MM.1S (cell line): ENCODE measurements around the gene NLGN1.
"Not testable (repeated sequence)": the region's sequence is repeated elsewhere in the genome, so short reads cannot be mapped to it uniquely, and the experiment has no call there.

Experiments
- DNase-seq: peaks from one replicate; pipeline ENCODE4 v3.0.0-alpha.2; 2015
- H2AFZ ChIP-seq: fragments of 300-600 bp; sonication (generic); 2 replicates; pipeline ENCODE4 v1.6.0; 2016; ENCODE audit warnings: antibody characterized with exemption, low read length
- H3F3A ChIP-seq: fragments of 300-600 bp; sonication (generic); 2 replicates; pipeline ENCODE4 v1.6.1; 2016; ENCODE audit warnings: mild to moderate bottlenecking, antibody characterized with exemption, low read length, moderate library complexity, mixed read lengths; ENCODE audit not compliant: insufficient read depth
- H3K27ac ChIP-seq: fragments of 300-600 bp; sonication (generic); 2 replicates; pipeline ENCODE4 v1.5.1; 2016; ENCODE audit warnings: mild to moderate bottlenecking, low read length
- H3K27me3 ChIP-seq: fragments of 300-600 bp; sonication (generic); replicated peaks from 2 replicates; pipeline ENCODE4 v1.6.0; 2016; ENCODE audit warnings: low read length; ENCODE audit not compliant: insufficient read depth
- H3K36me3 ChIP-seq: fragments of 300-600 bp; sonication (generic); replicated peaks from 2 replicates; pipeline ENCODE4 v1.6.1; 2016; ENCODE audit warnings: mild to moderate bottlenecking, low read length, mixed read lengths; ENCODE audit not compliant: insufficient read depth
- H3K4me1 ChIP-seq: fragments of 300-600 bp; sonication (generic); 2 replicates; pipeline ENCODE4 v1.6.1; 2016; ENCODE audit warnings: low read length, mixed read lengths
- H3K4me2 ChIP-seq: fragments of 300-600 bp; sonication (generic); 2 replicates; pipeline ENCODE4 v1.6.0; 2016; ENCODE audit warnings: low read depth, low read length
- H3K4me3 ChIP-seq: fragments of 300-600 bp; sonication (generic); 2 replicates; pipeline ENCODE4 v1.5.1; 2016; ENCODE audit warnings: low read length, mixed read lengths
- H3K79me2 ChIP-seq: fragments of 300-600 bp; sonication (generic); 2 replicates; pipeline ENCODE4 v1.6.1; 2016; ENCODE audit warnings: mixed run types, low read length, mixed read lengths
- H3K9ac ChIP-seq: fragments of 300-600 bp; sonication (generic); 2 replicates; pipeline ENCODE4 v1.6.1; 2016; ENCODE audit warnings: low read length, mixed read lengths
- H3K9me2 ChIP-seq: fragments of 300-600 bp; sonication (generic); replicated peaks from 2 replicates; pipeline ENCODE4 v1.6.1; 2016; ENCODE audit warnings: mild to moderate bottlenecking, low read length, mixed read lengths; ENCODE audit not compliant: insufficient read depth
- H3K9me3 ChIP-seq: fragments of 300-600 bp; sonication (generic); replicated peaks from 2 replicates; pipeline ENCODE4 v1.6.1; 2016; ENCODE audit warnings: mild to moderate bottlenecking, low read length, mixed read lengths; ENCODE audit not compliant: insufficient read depth
- H4K20me1 ChIP-seq: fragments of 300-600 bp; sonication (generic); 2 replicates; pipeline ENCODE4 v1.6.1; 2016; ENCODE audit warnings: mild to moderate bottlenecking, low read length, moderate library complexity, mixed read lengths; ENCODE audit not compliant: insufficient read depth
- EZH2 ChIP-seq: fragments of 300-600 bp; sonication (generic); optimal IDR thresholded peaks from 2 replicates; pipeline ENCODE3; 2017; ENCODE audit warnings: low read depth, mild to moderate bottlenecking, antibody characterized with exemption, low read length, mixed read lengths
- EZH2phosphoT487 ChIP-seq: fragments of 300-600 bp; sonication (generic); IDR thresholded peaks from 2 replicates; pipeline ENCODE4 v1.6.1; 2018; ENCODE audit warnings: antibody characterized with exemption, low read length
- TF ChIP-seq, protein P1 (sequence below): fragments of 300-600 bp; sonication (generic); IDR thresholded peaks from 2 replicates; pipeline ENCODE4 v1.5.1; 2016; ENCODE audit warnings: antibody characterized with exemption, low read length, mixed read lengths

Gene NLGN1

DNA sequence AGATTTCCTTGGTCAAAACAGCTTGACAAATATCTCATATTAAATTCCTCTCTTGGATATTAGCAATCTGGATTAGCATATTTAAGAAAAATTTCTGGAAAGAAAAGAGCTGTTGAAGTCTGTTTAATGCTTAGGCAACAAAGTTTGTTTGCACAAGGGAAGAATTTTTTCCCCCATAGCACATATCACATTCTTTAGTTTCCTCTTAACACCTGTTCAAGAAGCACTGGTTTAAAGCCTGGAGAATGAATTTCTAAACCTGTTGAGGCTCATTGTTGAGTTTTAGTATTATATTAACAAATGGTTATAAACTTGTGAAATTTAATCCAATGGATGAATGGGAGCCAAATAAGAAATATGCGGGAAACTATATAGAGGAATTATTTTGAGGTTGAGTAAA is 41.5 kb downstream of the NLGN1 start:
- Histone ChIP-seq H3K4me3 (no peak overlapping the region), H3F3A (no peaks in the 10 kb centered on the region), H3K36me3 (no peaks in the 10 kb centered on the region), H3K9ac (no peak overlapping the region), H2AFZ (no peak overlapping the region), H3K9me3 (no peaks in the 10 kb centered on the region), H3K27ac (no peak overlapping the region), H3K9me2 (no peaks in the 10 kb centered on the region), H3K4me1 (no peaks in the 10 kb centered on the region), H3K27me3 (no peaks in the 10 kb centered on the region), H3K79me2 (no peaks in the 10 kb centered on the region), H3K4me2 (no peak overlapping the region), H4K20me1 (no peaks in the 10 kb centered on the region)
- TF ChIP-seq, protein P1, sequence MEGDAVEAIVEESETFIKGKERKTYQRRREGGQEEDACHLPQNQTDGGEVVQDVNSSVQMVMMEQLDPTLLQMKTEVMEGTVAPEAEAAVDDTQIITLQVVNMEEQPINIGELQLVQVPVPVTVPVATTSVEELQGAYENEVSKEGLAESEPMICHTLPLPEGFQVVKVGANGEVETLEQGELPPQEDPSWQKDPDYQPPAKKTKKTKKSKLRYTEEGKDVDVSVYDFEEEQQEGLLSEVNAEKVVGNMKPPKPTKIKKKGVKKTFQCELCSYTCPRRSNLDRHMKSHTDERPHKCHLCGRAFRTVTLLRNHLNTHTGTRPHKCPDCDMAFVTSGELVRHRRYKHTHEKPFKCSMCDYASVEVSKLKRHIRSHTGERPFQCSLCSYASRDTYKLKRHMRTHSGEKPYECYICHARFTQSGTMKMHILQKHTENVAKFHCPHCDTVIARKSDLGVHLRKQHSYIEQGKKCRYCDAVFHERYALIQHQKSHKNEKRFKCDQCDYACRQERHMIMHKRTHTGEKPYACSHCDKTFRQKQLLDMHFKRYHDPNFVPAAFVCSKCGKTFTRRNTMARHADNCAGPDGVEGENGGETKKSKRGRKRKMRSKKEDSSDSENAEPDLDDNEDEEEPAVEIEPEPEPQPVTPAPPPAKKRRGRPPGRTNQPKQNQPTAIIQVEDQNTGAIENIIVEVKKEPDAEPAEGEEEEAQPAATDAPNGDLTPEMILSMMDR, result no peak
- TF ChIP-seq EZH2phosphoT487, result no peak
- TF ChIP-seq EZH2, result no peak
- no peak for DNase-seq

DNA sequence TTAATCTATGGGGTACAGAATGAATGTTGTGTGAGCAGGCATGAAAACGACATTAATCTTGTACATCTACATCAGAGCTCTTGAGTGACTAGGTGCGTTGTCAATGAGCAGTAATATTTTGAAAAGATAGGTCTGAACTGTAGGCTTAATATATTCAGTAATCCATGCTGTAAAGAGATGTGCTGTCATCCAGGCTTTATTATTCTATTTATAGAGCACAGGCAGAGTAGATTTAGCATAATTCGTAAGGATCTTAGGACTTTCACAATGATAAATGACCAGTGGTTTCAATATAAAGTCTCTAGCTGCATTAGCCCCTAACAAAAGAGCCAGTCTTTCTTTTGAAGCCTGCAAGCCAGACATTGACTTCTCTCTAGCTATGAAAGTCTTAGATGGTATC is 43.0 kb downstream of the NLGN1 start:
- Histone ChIP-seq H3K27me3 (no peaks in the 10 kb centered on the region), H3K4me3 (no peak overlapping the region), H3K27ac (no peak overlapping the region), H3K9me2 (no peaks in the 10 kb centered on the region), H3K79me2 (no peaks in the 10 kb centered on the region), H2AFZ (no peak overlapping the region), H4K20me1 (no peaks in the 10 kb centered on the region), H3K36me3 (no peaks in the 10 kb centered on the region), H3K4me2 (no peak overlapping the region), H3F3A (no peaks in the 10 kb centered on the region), H3K4me1 (no peaks in the 10 kb centered on the region), H3K9me3 (no peaks in the 10 kb centered on the region), H3K9ac (no peak overlapping the region)
- no peak for TF ChIP-seq EZH2phosphoT487
- TF ChIP-seq, protein P1, result no peak
- no peak for TF ChIP-seq EZH2
- DNase-seq, result no peak

DNA sequence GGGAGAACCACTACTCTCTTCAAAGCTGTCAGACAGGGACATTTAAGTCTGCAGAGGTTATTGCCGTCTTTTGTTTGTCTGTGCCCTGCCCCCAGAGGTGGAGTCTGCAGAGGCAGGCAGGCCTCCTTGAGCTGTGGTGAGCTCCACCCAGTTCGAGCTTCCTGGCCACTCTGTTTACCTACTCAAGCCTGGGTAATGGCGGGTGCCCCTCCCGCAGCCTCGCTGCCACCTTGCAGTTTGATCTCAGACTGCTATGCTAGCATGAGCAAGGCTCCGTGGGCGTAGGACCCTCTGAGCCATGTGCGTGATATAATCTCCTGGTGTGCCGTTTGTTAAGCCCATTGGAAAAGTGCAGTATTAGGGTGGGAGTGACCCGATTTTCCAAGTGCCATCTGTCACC is 54.0 kb downstream of the NLGN1 start:
- not testable (repeated sequence) for H3K27me3 ChIP-seq, H3K9me3 ChIP-seq, H3K36me3 ChIP-seq, H3K4me1 ChIP-seq, H3K4me2 ChIP-seq, H3K4me3 ChIP-seq, H3K9ac ChIP-seq, H3K27ac ChIP-seq, H3K9me2 ChIP-seq, H3F3A ChIP-seq, H2AFZ ChIP-seq, H3K79me2 ChIP-seq, DNase-seq, H4K20me1 ChIP-seq

DNA sequence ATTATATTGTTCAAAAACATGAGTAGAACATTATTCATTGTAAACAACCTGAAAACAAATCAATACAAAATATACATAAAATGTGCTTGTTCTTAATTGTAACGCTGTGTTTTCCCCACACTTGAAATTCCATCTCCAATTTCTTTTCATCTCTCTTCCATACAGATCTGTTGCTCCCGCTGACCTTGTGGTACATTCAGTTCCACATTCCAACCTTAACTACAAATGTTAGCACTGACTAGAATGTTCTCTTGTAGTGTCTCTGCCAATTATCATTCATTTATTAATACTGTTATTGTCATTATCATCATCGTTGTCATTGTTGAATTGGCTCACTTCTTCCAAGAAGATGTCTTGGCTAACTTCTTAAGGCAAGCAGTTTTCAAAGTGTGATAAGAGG is 65.7 kb downstream of the NLGN1 start:
- H3K4me1 ChIP-seq, result no peaks in the 10 kb centered on the region
- no peaks in the 10 kb centered on the region for H3K9me2 ChIP-seq
- TF ChIP-seq EZH2phosphoT487, result no peak
- TF ChIP-seq EZH2, result no peak
- TF ChIP-seq, protein P1, result no peak
- H3K36me3 ChIP-seq, result no peaks in the 10 kb centered on the region
- H3K4me3 ChIP-seq, result no peak overlapping the region
- H3K27me3 ChIP-seq, result no peaks in the 10 kb centered on the region
- H3K9me3 ChIP-seq, result no peaks in the 10 kb centered on the region
- no peak overlapping the region for H2AFZ ChIP-seq
- no peak overlapping the region for H3K9ac ChIP-seq
- no peak for DNase-seq
- H3K27ac ChIP-seq, result no peak overlapping the region
- H3K4me2 ChIP-seq, result no peak overlapping the region
- H3K79me2 ChIP-seq, result no peaks in the 10 kb centered on the region
- no peaks in the 10 kb centered on the region for H3F3A ChIP-seq
- no peaks in the 10 kb centered on the region for H4K20me1 ChIP-seq
